ENCODE measurements around the gene C12orf56.
A peak's percentile ranks its signal among the peaks of the same experiment; 100 is the strongest.

The C12orf56 gene

DNA sequence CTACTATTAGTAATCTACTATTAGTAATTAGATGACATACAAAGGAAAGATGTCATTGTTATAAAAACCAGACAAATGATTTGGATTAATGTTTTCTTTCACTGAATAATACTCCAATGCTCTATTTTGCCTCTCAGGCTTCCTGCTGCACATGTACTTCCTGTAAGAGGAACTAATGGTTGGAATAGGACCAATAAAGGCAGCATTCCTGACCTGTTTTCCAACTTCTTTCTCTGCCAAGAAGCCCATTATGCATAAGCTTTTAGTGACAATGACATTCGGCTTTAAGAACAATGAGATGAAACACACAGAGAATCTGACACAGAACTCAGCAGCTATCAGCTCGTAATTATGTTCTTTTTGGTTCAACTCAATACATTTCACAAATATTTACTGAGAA is 5.2 kb upstream of the C12orf56 start:
- Histone ChIP-seq H3K4me3 (ENCODE audit: low read depth, low read length) (no peak overlapping the region), H3K79me2 (no peaks in the 10 kb centered on the region), H3K4me1 (peaks cover 9% of the 10 kb centered on the region), H3K36me3 (ENCODE audit: control insufficient read depth, insufficient read depth, low read length) (no peaks in the 10 kb centered on the region), H3K27me3 (ENCODE audit: control insufficient read depth, insufficient read depth, low read length) (no peaks in the 10 kb centered on the region), H3K9ac (no peak overlapping the region), H2AFZ (no peak overlapping the region), H3K9me3 (ENCODE audit: control insufficient read depth, low read length) (no peaks in the 10 kb centered on the region), H3K4me2 (ENCODE audit: low read length) (no peak overlapping the region), H3K27ac (no peak overlapping the region)
- TF ChIP-seq, protein P1, sequence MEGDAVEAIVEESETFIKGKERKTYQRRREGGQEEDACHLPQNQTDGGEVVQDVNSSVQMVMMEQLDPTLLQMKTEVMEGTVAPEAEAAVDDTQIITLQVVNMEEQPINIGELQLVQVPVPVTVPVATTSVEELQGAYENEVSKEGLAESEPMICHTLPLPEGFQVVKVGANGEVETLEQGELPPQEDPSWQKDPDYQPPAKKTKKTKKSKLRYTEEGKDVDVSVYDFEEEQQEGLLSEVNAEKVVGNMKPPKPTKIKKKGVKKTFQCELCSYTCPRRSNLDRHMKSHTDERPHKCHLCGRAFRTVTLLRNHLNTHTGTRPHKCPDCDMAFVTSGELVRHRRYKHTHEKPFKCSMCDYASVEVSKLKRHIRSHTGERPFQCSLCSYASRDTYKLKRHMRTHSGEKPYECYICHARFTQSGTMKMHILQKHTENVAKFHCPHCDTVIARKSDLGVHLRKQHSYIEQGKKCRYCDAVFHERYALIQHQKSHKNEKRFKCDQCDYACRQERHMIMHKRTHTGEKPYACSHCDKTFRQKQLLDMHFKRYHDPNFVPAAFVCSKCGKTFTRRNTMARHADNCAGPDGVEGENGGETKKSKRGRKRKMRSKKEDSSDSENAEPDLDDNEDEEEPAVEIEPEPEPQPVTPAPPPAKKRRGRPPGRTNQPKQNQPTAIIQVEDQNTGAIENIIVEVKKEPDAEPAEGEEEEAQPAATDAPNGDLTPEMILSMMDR (IDR thresholded peaks at IDR 0.05): no peak

DNA sequence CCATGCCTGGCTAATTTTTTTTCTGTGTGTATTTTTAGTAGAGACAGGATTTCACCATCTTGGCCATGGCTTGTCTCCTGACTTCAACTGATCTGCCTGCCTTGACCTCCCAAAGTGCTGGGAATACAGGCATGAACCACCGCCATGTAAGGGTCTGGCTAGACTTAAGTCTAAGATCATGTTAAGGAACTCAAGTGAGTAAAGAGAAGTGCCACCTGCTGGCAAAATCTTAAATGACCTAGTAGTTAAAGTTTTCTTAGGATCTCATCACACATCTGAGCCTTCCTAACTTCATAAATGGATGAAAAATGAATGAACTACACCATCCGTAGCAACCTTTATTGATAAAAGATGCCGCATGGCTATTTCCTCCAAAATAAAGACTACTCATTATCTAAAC is 1.7 kb upstream of the C12orf56 start:
- H2AFZ ChIP-seq: no peak overlapping the region
- H3K4me2 ChIP-seq (ENCODE audit: low read length): no peak overlapping the region
- no peaks in the 10 kb centered on the region for H3K36me3 ChIP-seq (ENCODE audit: control insufficient read depth, insufficient read depth, low read length)
- H3K9ac ChIP-seq: no peak overlapping the region
- H3K27me3 ChIP-seq (ENCODE audit: control insufficient read depth, insufficient read depth, low read length): no peaks in the 10 kb centered on the region
- H3K27ac ChIP-seq: no peak overlapping the region
- H3K4me1 ChIP-seq: no peaks in the 10 kb centered on the region
- H3K79me2 ChIP-seq: no peaks in the 10 kb centered on the region
- no peak overlapping the region for H3K4me3 ChIP-seq (ENCODE audit: low read depth, low read length)
- TF ChIP-seq, protein P1 (IDR thresholded peaks at IDR 0.05): peak; percentile 12
- H3K9me3 ChIP-seq (ENCODE audit: control insufficient read depth, low read length): no peaks in the 10 kb centered on the region

DNA sequence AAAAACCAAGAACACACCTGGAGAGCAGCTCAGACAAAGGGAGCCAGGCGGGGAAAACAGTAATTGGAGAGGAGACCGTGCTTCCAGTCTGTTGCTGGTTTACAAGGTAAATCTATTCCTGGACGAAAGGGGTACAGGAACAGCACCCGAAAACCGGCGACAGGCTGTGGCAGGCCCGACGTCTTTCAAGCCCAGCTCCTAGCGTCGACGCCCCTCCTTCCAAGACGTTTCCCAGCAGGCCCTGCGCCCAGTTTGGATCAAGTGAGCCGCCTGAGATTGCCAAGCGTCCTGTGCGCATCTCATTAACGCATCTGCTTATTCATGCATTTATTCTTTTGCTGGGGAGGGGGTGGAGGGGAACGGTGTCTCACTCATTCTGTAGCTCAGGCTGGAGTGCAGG is 1.4 kb downstream of the C12orf56 start:
- no peaks in the 10 kb centered on the region for H3K36me3 ChIP-seq (ENCODE audit: control insufficient read depth, insufficient read depth, low read length)
- no peaks in the 10 kb centered on the region for H3K4me1 ChIP-seq
- no peaks in the 10 kb centered on the region for H3K79me2 ChIP-seq
- no peak overlapping the region for H2AFZ ChIP-seq
- no peak overlapping the region for H3K4me2 ChIP-seq (ENCODE audit: low read length)
- H3K27me3 ChIP-seq (ENCODE audit: control insufficient read depth, insufficient read depth, low read length): no peaks in the 10 kb centered on the region
- no peaks in the 10 kb centered on the region for H3K9me3 ChIP-seq (ENCODE audit: control insufficient read depth, low read length)
- TF ChIP-seq, protein P1 (IDR thresholded peaks at IDR 0.05): no peak
- no peak overlapping the region for H3K9ac ChIP-seq
- H3K4me3 ChIP-seq (ENCODE audit: low read depth, low read length): no peak overlapping the region
- H3K27ac ChIP-seq: no peak overlapping the region

DNA sequence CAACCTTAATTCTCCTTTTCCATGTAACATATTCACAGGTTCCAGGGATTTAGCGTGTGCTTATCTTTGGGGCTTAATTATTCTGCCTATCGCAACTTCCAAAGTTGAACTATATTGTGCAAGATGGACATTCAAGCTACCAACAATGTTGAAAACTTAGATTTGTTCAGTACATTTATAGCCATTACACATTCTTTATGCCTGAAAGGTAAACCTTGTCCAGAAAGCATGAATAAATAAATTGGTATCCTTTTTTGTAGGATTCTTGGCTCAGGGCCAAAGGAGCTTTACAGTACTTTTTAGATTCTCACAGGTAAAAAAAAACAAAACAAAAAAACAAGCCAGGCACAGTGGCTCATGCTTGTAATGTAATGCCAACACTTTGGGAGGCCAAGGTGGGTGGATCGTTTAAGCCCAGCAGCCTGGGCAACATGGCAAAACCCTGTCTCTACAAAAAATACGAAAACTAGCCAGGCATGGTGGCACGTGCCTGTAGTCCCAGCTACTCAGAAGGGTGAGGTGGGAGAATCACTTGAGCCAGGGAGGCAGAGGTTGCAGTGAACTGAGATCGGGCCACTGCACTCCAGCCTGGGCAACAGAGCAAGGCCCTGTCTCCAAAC is 3.3 kb downstream of the C12orf56 start:
- H3K9ac ChIP-seq: no peak overlapping the region
- H3K36me3 ChIP-seq (ENCODE audit: control insufficient read depth, insufficient read depth, low read length): no peaks in the 10 kb centered on the region
- no peak overlapping the region for H3K4me3 ChIP-seq (ENCODE audit: low read depth, low read length)
- no peaks in the 10 kb centered on the region for H3K4me1 ChIP-seq
- no peak overlapping the region for H3K27ac ChIP-seq
- H3K9me3 ChIP-seq (ENCODE audit: control insufficient read depth, low read length): no peaks in the 10 kb centered on the region
- H2AFZ ChIP-seq: no peak overlapping the region
- H3K4me2 ChIP-seq (ENCODE audit: low read length): no peak overlapping the region
- TF ChIP-seq, protein P1 (IDR thresholded peaks at IDR 0.05): no peak
- H3K27me3 ChIP-seq (ENCODE audit: control insufficient read depth, insufficient read depth, low read length): no peaks in the 10 kb centered on the region
- no peaks in the 10 kb centered on the region for H3K79me2 ChIP-seq

DNA sequence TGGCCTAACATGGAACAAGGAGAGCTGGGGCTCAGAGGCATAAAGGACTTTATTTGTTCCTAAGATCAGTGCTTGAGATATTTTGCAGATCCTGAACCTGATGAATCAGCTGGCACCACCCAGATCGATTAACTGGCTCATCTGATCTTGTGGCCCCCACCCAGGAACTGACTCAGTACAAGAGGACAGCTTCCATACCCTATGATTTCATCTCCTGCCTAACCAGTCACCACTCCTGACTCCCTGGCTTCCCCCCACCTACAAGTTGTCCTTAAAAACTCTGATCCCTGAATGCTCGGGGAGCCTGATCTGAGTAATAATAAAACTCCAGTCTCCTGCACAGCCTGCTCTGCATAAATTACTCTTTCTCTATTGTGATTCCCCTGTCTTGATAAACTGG is 5.1 kb downstream of the C12orf56 start:
- no peaks in the 10 kb centered on the region for H3K9me3 ChIP-seq (ENCODE audit: control insufficient read depth, low read length)
- H3K4me1 ChIP-seq: no peaks in the 10 kb centered on the region
- H3K36me3 ChIP-seq (ENCODE audit: control insufficient read depth, insufficient read depth, low read length): no peaks in the 10 kb centered on the region
- H3K79me2 ChIP-seq: no peaks in the 10 kb centered on the region
- no peak overlapping the region for H3K27ac ChIP-seq
- H3K4me2 ChIP-seq (ENCODE audit: low read length): no peak overlapping the region
- TF ChIP-seq, protein P1 (IDR thresholded peaks at IDR 0.05): no peak
- no peak overlapping the region for H2AFZ ChIP-seq
- no peak overlapping the region for H3K4me3 ChIP-seq (ENCODE audit: low read depth, low read length)
- no peak overlapping the region for H3K9ac ChIP-seq
- no peaks in the 10 kb centered on the region for H3K27me3 ChIP-seq (ENCODE audit: control insufficient read depth, insufficient read depth, low read length)
